ENCODE results near the gene PPP1R9A. TPM values are rescaled to one million over a fixed set of nuclear protein-coding genes. Genes with fewer than 3 reads are reported as not detected.
A peak's percentile ranks its signal among the peaks of the same experiment; 100 is the strongest.

The PPP1R9A gene
- total RNA-seq, 2 experiments from 2014 or later = 0.07 TPM; not detected in 1

DNA sequence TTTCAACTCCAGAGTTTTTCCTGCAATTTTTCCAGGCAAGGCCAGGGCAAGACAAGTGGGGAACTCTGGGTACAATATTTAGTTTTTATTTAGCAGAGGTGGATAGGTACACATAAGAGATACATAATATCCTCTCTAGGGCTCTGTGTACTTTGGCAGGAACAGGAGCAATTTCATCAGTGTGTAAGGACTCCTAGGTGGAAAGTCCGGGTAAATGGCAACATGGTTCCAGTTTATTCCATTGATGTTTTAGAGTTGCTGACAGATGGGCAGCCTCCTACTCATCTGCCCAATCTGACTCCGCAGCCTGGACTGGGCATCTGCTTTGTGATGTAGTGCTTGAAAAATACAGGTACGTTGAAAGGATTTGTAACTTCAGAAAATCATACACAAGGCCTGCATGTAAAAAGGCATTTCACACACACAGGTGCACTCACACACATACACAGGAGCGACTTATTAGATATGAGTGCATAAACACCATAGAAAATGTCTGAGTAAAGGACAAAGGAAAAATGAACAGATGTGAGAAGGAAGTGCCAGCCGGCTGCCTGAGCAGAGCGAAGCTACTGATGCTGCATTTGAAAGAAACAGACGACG lies 411.2 kb downstream of the PPP1R9A start:
- CTCF ChIA-PET = no interaction called here
- DNase-seq = no peak
- Mint-ChIP-seq H3K4me3 (no peak overlapping the region), H3K4me1 (no peaks in the 10 kb centered on the region), H3K27ac (no peak overlapping the region), H3K36me3 (no peaks in the 10 kb centered on the region), H3K9me3 (ENCODE audit: low read depth) (no peaks in the 10 kb centered on the region), H3K27me3 (peaks cover 4% of the 10 kb centered on the region)
- ATAC-seq = no peak

DNA sequence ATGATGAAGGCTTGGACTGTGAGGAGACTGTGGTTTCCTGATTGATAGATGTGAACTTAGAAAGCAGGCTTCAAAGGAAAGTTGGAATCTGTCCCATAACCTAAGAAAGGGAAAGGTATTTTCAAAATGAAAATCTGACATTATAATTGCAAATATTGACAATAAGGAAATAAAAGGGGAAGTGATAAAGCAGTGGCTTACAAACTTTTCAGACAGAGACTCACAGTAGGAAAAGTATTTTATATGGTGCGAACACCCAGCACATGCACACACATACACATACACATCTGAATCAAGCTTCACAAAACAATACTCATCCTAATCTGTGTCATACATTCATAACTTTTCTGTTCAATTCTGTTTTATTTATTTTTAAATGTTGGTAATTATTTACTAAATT lies 412.2 kb downstream of the PPP1R9A start:
- Mint-ChIP-seq H3K4me1 (peaks cover under 1% of the 10 kb centered on the region), H3K9me3 (ENCODE audit: low read depth) (no peaks in the 10 kb centered on the region), H3K4me3 (no peak overlapping the region), H3K27ac (no peak overlapping the region), H3K27me3 (peaks cover 7% of the 10 kb centered on the region), H3K36me3 (no peaks in the 10 kb centered on the region)
- no peak for ATAC-seq
- CTCF ChIA-PET = no interaction called here
- DNase-seq = no peak

- peaks cover 12% of the 10 kb centered on the region for H3K27me3 Mint-ChIP-seq
- DNase-seq = no peak
- H3K27ac Mint-ChIP-seq = no peak overlapping the region
- H3K4me3 Mint-ChIP-seq = no peak overlapping the region
- CTCF ChIA-PET = no interaction called here
- H3K36me3 Mint-ChIP-seq = no peaks in the 10 kb centered on the region
- no peaks in the 10 kb centered on the region for H3K9me3 Mint-ChIP-seq (ENCODE audit: low read depth)
- H3K4me1 Mint-ChIP-seq = peaks cover 7% of the 10 kb centered on the region
- no peak for ATAC-seq
Observed at GRCh38 chr7:95320651-95321050, 413.3 kb downstream of the PPP1R9A start.

- peaks cover 7% of the 10 kb centered on the region for H3K4me1 Mint-ChIP-seq
- DNase-seq = no peak
- no peaks in the 10 kb centered on the region for H3K9me3 Mint-ChIP-seq (ENCODE audit: low read depth)
- H3K27ac Mint-ChIP-seq = no peak overlapping the region
- H3K36me3 Mint-ChIP-seq = peaks cover 2% of the 10 kb centered on the region
- H3K27me3 Mint-ChIP-seq = peaks cover 14% of the 10 kb centered on the region
- H3K4me3 Mint-ChIP-seq = no peak overlapping the region
- CTCF ChIA-PET = no interaction called here
- ATAC-seq = no peak
Observed at GRCh38 chr7:95321720-95322119, 414.3 kb downstream of the PPP1R9A start.

DNA sequence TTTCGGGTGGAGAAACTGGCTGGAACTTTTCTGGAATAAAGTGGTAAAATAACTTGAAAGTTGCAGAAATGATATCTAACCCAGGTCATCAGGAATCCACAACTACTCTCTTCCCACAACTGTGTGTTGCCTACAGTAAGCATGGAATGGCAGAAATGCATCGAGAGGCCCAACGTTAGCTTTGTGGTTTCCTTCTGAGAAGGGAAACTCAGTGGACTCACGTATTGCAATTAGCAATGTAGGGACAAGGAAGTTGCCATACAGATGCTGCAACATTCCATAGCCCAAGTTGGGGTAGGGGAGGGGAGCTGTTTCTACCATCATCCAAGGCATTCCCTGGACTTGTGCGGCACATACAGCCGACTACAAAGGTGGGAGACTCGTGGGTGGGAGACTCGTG lies 415.0 kb downstream of the PPP1R9A start:
- DNase-seq = no peak
- no peak overlapping the region for H3K4me3 Mint-ChIP-seq
- ATAC-seq = no peak
- CTCF ChIA-PET = no interaction called here
- H3K4me1 Mint-ChIP-seq = peaks cover 7% of the 10 kb centered on the region
- H3K36me3 Mint-ChIP-seq = peaks cover 4% of the 10 kb centered on the region
- peaks cover 5% of the 10 kb centered on the region for H3K9me3 Mint-ChIP-seq (ENCODE audit: low read depth)
- no peak overlapping the region for H3K27ac Mint-ChIP-seq
- H3K27me3 Mint-ChIP-seq = peaks cover 14% of the 10 kb centered on the region

GRCh38 chr7:95322854-95323253 lies 415.5 kb downstream of the PPP1R9A start:
- peaks cover 6% of the 10 kb centered on the region for H3K36me3 Mint-ChIP-seq
- H3K27ac Mint-ChIP-seq = no peak overlapping the region
- CTCF ChIA-PET = no interaction called here
- H3K4me3 Mint-ChIP-seq = no peak overlapping the region
- H3K4me1 Mint-ChIP-seq = peaks cover 7% of the 10 kb centered on the region
- H3K27me3 Mint-ChIP-seq = peaks cover 16% of the 10 kb centered on the region
- DNase-seq = no peak
- no peak for ATAC-seq
- peaks cover 5% of the 10 kb centered on the region for H3K9me3 Mint-ChIP-seq (ENCODE audit: low read depth)

- H3K36me3 Mint-ChIP-seq = peaks cover 6% of the 10 kb centered on the region
- ATAC-seq = no peak
- H3K27me3 Mint-ChIP-seq = peaks cover 19% of the 10 kb centered on the region
- H3K9me3 Mint-ChIP-seq (ENCODE audit: low read depth) = peaks cover 5% of the 10 kb centered on the region
- no peak overlapping the region for H3K4me3 Mint-ChIP-seq
- peaks cover 7% of the 10 kb centered on the region for H3K4me1 Mint-ChIP-seq
- H3K27ac Mint-ChIP-seq = no peak overlapping the region
- CTCF ChIA-PET = no interaction called here
- no peak for DNase-seq
Observed at GRCh38 chr7:95323410-95324129, 416.2 kb downstream of the PPP1R9A start.

DNA sequence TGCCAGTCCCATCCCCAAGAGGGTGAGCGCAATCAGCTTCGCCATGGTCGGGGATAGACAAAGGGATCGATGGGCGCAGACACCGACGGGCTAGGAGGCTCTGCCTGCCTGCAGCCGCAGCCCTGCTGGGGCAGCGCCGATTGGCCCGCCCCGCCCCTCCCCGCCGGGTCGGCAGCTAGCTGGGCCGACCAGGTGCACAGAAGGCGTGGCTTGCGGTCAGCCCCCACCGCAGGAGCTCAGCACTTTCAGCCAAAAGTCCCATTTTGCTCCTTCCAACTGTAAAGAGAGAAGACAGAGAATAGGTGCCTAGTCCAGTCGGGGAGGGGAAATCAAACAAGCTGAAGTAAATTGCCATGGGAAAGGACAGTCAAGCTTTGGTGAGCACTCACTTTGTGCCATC lies 417.0 kb downstream of the PPP1R9A start, which contains the start of gene PON1:
PON1 (minus strand) TSS at position 102 of the 400 bp plus-strand sequence; CDS start at position 45, 57 bp downstream.
- H3K27me3 Mint-ChIP-seq = peaks cover 19% of the 10 kb centered on the region
- no peak within 1 kb of the TSS for H3K4me3 Mint-ChIP-seq
- CTCF ChIA-PET = no interaction called here
- ATAC-seq (peak; percentile 76), DNase-seq (peak; percentile 49)
- H3K9me3 Mint-ChIP-seq (ENCODE audit: low read depth) = peaks cover 5% of the 10 kb centered on the region
- H3K4me1 Mint-ChIP-seq = peaks cover 7% of the 10 kb centered on the region
- peaks cover 6% of the 10 kb centered on the region for H3K36me3 Mint-ChIP-seq
- H3K27ac Mint-ChIP-seq = no peak within 1 kb of the TSS

- no peak overlapping the region for H3K4me3 Mint-ChIP-seq
- no peak overlapping the region for H3K27ac Mint-ChIP-seq
- peaks cover 18% of the 10 kb centered on the region for H3K4me1 Mint-ChIP-seq
- no peak for ATAC-seq
- H3K36me3 Mint-ChIP-seq = peaks cover 11% of the 10 kb centered on the region
- CTCF ChIA-PET = no interaction called here
- H3K9me3 Mint-ChIP-seq (ENCODE audit: low read depth) = peaks cover 5% of the 10 kb centered on the region
- DNase-seq = no peak
- peaks cover 19% of the 10 kb centered on the region for H3K27me3 Mint-ChIP-seq
Observed at GRCh38 chr7:95327356-95327755, 420.0 kb downstream of the PPP1R9A start.

DNA sequence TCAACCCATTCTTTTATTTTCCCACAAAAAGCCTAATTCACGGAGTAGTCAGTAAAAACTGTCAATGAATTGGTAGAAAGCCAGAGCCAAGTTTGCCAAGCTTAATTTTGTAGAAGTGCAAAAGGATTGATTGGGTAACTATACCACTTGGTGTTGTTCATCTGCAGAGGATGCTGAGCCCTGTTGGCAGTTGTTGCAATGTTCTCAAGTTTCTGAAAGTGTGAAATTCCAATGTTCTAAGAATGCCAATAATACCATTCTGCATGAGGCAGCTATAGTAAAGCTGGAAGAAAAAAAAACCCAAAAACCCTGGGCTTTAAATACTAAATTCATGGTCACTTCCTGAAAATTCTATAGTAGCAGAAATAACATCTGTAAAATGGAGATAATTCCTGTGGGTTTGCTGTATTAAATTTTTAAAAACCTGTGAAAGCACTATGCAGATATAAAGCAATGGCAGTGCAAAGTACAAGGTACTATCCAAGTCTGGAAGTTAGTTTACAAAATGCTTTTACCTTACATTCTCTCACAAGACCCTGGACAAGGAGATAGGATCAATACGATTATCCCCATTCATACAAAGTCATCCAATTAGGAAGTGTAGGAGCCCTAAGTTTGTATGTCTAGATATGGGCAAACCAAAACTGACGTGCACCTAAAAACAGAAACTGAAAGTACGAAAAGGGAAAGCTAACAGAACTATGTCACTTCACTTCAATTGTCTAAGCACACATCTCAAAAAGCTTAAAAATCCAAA lies 423.0 kb downstream of the PPP1R9A start:
- no peak for DNase-seq

GRCh38 chr7:95330961-95331337 lies 423.6 kb downstream of the PPP1R9A start:
- H3K27me3 Mint-ChIP-seq = peaks cover 6% of the 10 kb centered on the region
- H3K4me3 Mint-ChIP-seq = peak overlapping the region; percentile 72
- H3K9me3 Mint-ChIP-seq (ENCODE audit: low read depth) = peaks cover 5% of the 10 kb centered on the region
- H3K4me1 Mint-ChIP-seq = peaks cover 11% of the 10 kb centered on the region
- ATAC-seq (peak; percentile 48), DNase-seq (no peak)
- H3K27ac Mint-ChIP-seq = peak overlapping the region; percentile 89
- CTCF ChIA-PET = interaction anchor here (0.6 to 1.6 kb wide), 2 partner anchors 19 to 181 kb away, joined by 3 to 7 read pairs; no protein-coding TSS in a partner anchor
- H3K36me3 Mint-ChIP-seq = peaks cover 13% of the 10 kb centered on the region

More for the DNA sequence above, 423.0 kb downstream of the PPP1R9A start:
- Mint-ChIP-seq H3K9me3 (ENCODE audit: low read depth) (peaks cover 5% of the 10 kb centered on the region), H3K4me1 (peaks cover 11% of the 10 kb centered on the region), H3K27ac (peak overlapping the region; percentile 89), H3K27me3 (peaks cover 11% of the 10 kb centered on the region), H3K36me3 (peaks cover 13% of the 10 kb centered on the region), H3K4me3 (peak overlapping the region; percentile 72)
- peak; percentile 94 for ATAC-seq
- CTCF ChIA-PET = interaction anchor here (0.6 to 1.6 kb wide), 2 partner anchors 19 to 182 kb away, joined by 3 to 7 read pairs; no protein-coding TSS in a partner anchor

DNA sequence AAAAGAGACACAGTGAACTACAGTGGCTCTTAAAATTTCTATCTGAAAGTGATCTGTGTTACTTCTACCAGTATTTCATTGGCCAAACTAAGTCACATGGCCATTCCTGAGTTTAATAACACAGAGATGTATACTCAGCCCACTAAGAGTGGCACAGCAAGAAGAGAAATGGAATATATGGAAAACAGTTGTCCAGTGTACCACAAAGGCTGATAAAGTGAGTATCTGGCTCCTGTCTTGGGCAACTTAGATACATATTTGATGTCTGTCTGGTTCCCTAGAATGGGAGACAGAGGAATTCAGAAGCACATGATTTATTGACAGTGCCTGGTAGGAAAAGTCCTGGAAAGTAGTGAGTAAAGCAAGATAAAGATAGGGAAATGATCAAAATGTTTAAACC lies 427.1 kb downstream of the PPP1R9A start:
- Mint-ChIP-seq H3K9me3 (ENCODE audit: low read depth) (no peaks in the 10 kb centered on the region), H3K27ac (no peak overlapping the region), H3K4me1 (peaks cover 11% of the 10 kb centered on the region), H3K27me3 (no peaks in the 10 kb centered on the region), H3K4me3 (no peak overlapping the region), H3K36me3 (peaks cover 7% of the 10 kb centered on the region)
- DNase-seq = no peak
- no peak for ATAC-seq
- CTCF ChIA-PET = no interaction called here

DNA sequence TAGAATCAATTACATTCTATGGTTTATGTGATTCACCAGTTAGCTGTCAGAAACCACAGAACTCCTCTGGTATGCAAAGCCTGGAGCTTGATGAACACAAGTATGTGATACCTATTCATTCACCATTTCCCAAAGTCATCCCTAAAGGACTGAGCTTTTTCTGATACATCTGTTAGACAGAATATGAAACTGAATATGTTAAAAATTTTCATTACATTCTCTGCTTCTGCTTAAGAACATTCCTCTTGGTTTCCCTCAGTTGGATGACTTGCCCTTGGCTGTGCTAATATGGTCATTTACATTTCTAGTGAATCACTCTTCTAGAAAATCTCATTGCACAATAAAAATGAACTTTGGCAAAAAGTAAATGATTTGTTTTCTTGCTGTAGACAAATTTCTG lies 427.7 kb downstream of the PPP1R9A start:
- ATAC-seq = no peak
- peaks cover 5% of the 10 kb centered on the region for H3K36me3 Mint-ChIP-seq
- no peaks in the 10 kb centered on the region for H3K27me3 Mint-ChIP-seq
- no peak for DNase-seq
- no peak overlapping the region for H3K4me3 Mint-ChIP-seq
- CTCF ChIA-PET = no interaction called here
- no peaks in the 10 kb centered on the region for H3K9me3 Mint-ChIP-seq (ENCODE audit: low read depth)
- H3K4me1 Mint-ChIP-seq = peaks cover 10% of the 10 kb centered on the region
- H3K27ac Mint-ChIP-seq = no peak overlapping the region
